GM23248 (cell line): ENCODE results near the gene PET100.

ENCODE experiments used
- EZH2 ChIP-seq: fragments of 200-600 bp; sonication (generic); IDR thresholded peaks from 2 replicates; pipeline ENCODE4 v1.6.1; 2018; ENCODE audit warnings: antibody characterized with exemption, mild to moderate bottlenecking; ENCODE audit not compliant: insufficient read depth, poor library complexity, severe bottlenecking
- EZH2phosphoT487 ChIP-seq: fragments of 200-600 bp; sonication (generic); IDR thresholded peaks from 2 replicates; pipeline ENCODE4 v1.6.1; 2018; ENCODE audit warnings: antibody characterized with exemption, moderate library complexity, mild to moderate bottlenecking, low read depth; ENCODE audit not compliant: insufficient read depth

DNA sequence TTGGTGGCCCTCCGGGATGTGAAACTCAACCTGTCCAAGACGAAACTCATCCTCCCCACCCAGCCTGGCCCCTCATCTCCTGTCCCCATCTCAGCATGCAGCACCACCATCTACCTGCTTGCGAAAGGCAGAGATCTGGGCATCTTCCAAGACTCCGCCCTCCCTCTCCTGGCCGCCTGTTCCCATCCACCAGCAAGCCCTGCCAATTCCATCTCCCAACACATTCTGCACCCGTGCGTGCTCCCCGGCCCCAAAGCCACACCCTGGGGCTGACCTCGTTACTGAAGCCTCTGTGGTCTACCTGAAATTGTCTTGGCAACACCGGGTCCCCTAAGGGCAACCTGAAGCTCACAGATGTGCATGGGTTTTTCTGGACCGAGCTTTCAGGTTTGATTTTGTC, 47.1 kb upstream of the PET100 start:
- TF ChIP-seq EZH2 (no peak), EZH2phosphoT487 (no peak)
